GM21619 (cell line): ENCODE measurements around the gene PLA2G4E.
A peak's percentile ranks its signal among the peaks of the same experiment; 100 is the strongest.

ENCODE experiments used
- ATAC-seq: cut with Tn5 transposase; IDR thresholded peaks from one replicate; pipeline ENCODE4 v1.9.1; 2021; ENCODE audit not compliant: unreplicated experiment

PLA2G4E gene

DNA sequence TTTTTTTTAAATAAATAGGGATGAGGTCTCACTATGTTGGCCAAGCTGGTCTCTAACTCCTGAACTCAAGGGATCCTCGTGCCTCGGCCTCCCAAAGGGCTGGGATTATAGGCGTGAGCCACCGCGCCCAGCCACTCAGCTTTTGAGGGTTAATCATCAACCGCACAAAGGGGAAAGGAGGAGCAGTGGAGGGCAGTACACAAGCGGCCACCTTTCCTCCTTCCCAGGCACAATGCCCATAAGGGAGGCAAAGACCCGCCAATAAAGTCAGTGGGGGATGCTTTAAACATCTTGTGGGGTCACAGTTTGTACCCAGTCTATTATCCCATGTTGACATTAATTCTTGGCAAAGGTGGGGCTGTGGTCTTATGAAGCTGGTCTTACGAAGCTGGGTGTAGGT lies 80.9 kb downstream of the PLA2G4E start:
- no peak for ATAC-seq

DNA sequence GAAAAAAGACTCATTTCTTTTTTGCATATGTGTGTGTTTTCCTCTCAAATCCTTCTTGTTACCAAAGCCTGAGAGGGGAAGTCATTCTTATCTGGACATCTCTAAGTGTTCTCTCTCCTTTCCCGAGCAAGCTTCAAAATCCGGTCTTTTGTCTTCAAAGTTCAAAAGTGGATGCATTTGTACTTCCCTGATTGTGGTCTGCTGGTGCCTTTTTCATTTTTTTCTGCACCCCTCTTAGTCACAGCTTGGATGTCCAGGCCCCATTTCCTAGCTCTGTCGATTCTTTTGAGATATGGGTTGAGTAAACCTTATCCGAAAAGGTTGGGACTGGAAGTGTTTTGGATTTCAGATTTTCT lies 83.3 kb downstream of the PLA2G4E start:
- no peak for ATAC-seq

DNA sequence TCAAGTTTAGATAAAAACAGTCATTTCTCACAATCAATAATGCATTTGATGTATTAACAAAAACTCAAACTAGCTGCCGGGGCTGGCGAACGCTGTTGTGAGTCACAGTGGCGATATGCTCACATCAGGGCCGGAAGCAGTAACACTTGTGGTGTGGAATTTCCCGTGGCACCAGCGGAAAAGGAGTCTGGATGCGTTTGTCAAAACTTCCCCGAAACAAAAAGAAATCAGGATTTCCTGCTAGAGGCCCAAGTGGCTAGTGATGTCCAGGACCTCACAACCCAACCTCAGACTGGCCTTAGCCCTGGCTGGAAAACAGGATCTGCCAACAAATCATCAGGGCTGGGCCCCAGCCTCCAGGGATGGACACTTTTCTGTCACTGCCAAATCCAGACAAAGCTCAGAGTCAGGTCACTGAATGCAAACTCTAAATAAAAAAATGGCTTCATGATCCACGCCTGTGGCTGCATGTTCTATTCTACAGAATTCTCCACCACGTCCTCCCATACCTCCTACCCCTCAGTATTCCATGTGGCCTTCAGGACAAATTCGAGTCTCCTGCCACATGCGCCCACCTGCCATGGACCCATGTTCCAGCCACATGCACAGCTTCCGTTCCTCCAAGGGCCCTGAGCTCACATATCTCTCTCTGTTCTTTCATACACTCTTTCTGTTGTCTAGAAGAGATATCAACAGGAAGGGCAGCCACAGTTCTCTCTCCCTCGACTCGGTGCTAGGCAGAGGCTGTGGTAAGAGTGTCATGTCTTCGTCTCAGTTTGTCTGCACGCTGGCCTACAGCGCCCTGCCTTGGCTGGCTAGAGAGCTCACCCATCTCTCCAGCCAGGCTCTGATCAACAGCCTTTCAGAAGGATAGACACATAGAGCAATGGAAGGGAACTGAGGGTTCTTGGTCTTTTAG lies 83.9 kb downstream of the PLA2G4E start:
- ATAC-seq, result no peak

DNA sequence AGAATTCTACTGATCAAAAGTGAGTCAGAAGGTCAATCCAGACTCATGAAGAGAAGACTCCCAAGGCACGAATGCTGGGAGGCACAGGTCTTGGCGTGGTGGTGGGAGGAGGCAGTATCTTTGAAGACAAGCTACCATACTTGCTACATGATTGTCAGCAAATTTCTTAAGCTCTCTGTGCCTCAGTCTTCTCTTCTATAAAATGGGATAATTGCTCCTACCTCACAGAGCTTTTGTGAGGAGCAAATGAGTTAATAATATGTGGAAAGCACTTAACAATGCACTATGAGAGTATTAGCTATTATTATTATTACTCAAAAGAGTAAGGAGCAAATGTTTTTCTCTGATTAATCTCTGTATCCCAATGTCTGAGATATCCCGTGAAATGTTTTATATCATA lies 84.7 kb downstream of the PLA2G4E start:
- ATAC-seq, result no peak

DNA sequence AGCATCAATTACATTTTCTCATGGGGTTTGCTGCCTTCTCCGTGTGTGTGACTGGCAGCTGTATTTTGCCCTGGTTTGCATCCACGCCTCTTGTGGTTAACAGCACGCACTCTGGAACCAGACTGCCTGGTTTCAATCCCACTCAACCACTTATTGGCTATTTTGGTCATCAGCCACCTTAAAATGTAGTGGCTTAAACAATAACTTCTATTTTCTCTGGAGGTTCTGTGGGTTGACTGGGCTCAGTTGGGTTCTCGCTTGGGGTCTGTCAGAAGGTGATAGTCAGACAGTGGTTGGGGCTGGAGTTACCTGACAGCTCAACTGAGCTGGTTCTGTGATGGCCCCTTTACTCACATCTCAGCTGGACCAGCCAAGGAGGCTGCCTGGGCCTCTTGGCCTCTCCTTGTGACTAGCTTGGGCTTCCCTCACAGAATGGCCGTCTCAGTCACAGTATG lies 85.2 kb downstream of the PLA2G4E start:
- ATAC-seq, result peak; percentile 39

DNA sequence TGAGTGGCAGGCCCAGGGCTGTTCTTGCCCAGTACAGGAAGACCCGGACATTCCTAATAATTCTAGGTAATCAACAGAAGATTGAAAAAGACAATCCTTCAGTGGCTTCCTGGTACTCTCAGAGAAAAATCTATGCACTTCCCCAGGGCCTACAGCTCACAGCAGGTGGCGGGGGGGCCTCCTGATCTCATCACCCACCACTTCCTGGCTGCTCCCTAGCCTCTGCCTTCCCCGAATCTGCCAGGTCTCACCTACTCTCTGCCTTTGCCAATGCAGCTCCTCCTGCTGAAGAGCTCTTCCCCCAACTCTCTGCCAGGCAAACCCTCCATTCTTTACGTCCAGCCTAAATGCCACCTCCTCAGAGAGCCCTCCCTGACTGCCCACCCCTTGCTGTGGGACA lies 86.0 kb downstream of the PLA2G4E start:
- no peak for ATAC-seq

DNA sequence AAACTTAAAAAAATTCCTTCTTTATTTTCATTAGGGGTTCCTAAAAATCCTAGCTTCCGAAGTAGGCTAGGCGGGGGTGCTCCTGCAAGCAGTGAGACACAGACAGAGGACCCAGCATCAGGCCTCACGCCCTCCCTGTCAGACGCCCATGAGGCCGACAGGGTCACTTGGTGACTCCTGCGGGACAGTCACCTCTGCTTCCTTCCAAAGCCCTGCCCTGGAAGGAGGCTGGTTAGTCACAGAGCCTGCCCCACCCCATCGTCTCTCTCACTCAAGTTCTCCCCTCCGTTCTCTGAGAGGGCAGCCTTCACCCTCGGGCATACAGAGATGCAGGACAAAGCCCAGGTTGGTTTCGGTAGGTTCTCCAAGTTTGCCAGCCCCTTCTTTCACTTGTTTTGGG lies 87.1 kb downstream of the PLA2G4E start:
- no peak for ATAC-seq

DNA sequence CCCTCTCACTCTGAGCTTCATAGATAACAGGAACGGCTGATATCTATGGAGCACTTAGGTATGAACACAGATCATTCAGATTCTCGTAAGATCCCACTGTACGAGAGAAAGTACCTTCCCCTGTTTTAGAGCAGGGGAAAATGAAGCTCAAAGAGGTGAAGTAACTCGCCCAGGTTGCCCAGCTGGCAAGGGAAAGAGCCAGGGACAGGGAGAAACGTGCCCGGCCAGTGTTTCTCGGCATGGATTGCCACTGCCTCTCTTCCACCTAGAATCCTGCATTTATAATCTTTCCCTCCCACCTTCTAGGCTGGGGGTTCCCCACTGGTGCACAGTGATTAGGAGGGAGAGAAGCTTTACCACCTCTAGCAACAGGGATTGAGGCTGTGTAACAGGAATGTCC lies 87.5 kb downstream of the PLA2G4E start:
- ATAC-seq, result no peak

DNA sequence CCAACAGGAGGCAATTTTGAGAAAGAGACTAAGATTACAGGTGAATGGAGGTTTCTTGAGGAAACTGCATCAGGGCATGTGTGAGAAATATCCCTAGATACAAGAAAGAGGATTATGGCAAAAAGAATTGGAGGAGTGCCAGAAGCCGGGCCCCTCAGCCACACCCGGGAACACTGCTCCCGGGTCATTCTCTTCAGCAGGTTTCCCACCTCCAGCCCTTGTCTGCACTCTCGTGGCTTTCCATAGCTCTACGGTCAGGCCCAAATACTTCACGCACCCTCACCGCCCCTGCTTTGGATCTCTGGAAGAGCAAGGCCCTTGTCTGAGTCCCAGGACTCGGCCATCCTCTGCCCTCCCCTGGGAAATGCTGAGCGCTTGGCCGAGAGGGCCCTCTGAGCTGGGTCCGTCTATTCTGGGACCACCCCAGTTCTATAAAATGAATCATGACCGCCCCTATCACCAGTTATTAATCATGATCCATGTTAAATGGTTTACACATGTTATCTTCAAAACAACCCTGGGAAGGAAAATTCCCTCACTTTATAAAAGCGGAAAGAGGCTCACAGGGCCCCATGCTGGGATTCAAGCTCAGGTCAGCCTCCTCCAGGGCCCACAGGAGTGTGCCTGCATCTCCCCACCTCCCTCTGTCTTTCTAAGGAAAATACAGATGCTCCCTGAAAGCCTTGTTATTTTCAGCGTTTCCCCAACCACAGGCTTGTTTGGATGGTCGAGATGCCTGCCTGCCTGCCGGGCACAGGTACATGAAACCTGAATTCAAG lies 88.1 kb downstream of the PLA2G4E start:
- ATAC-seq, result no peak

DNA sequence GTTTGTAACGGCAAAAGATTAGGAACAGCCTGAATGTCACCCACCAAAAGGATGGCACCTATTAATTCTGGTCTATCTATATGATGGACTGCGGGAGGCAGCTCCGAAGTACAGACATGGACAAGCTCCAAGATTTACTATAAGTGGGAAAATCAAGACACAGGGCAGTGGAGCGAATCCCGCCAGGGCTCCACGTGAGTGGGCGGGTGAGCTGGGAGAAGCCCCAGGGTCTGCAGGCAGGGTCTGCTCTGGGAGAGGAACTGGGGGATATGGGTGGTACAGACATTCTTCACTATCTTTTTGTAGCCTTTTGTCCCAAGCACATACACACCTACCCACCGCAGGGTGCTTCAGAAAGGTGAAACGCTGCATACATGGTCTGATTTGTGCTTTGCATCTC lies 88.7 kb downstream of the PLA2G4E start:
- ATAC-seq, result no peak
